Sigmoid colon (tissue), 7 donors: ENCODE data around the gene YJEFN3. TPM values are rescaled to one million over a fixed set of nuclear protein-coding genes. Genes with fewer than 3 reads are reported as not detected.

ENCODE experiments used
- DNase-seq: peaks from one replicate; pipeline ENCODE4 v3.0.0-alpha.2; 2019
- H3K27ac ChIP-seq, 4 donors: fragments of 200-600 bp; sonication (generic); one replicate each; pipeline ENCODE4 v1.5.1; 2016 to 2019; ENCODE audit warnings: mild to moderate bottlenecking in 1 of 4
- H3K27me3 ChIP-seq, 3 donors: fragments of 200-600 bp; sonication (generic); one replicate each; pipeline ENCODE4 v1.5.1; 2019; ENCODE audit warnings: mild to moderate bottlenecking in 1 of 3
- H3K36me3 ChIP-seq, 4 donors: fragments of 200-600 bp; sonication (generic); one replicate each; pipeline ENCODE4 v1.5.1; 2016 to 2019
- H3K4me1 ChIP-seq, 4 donors: fragments of 200-600 bp; sonication (generic); one replicate each; pipeline ENCODE4 v1.5.1; 2017 to 2019
- H3K4me3 ChIP-seq, 4 donors: fragments of 200-600 bp; sonication (generic); one replicate each; pipeline ENCODE4 v1.5.1; 2017 to 2019; ENCODE audit warnings: mild to moderate bottlenecking in 2 of 4, moderate library complexity in 1 of 4
- H3K9me3 ChIP-seq, 4 donors: fragments of 200-600 bp in 3 of 4; sonication (generic) in 3 of 4; one replicate each; pipeline versions ENCODE4 v1.5.1 to v1.6.1; 2013 to 2019
- EP300 ChIP-seq, 4 donors: sonication (generic); formaldehyde crosslinking; IDR thresholded peaks; one replicate each; pipeline ENCODE4 v1.6.1; 2017; ENCODE audit warnings: antibody characterized with exemption in 4 of 4
- POLR2A ChIP-seq, 2 donors: fragments of 450-650 bp; IDR thresholded peaks; one replicate each; pipeline ENCODE4 v1.6.1; 2016; ENCODE audit warnings: antibody characterized with exemption in 2 of 2, mild to moderate bottlenecking in 2 of 2, moderate library complexity in 2 of 2
- POLR2AphosphoS5 ChIP-seq, 4 donors: sonication (generic); formaldehyde crosslinking; IDR thresholded peaks; one replicate each; pipeline ENCODE4 v1.6.1; 2017; ENCODE audit warnings: antibody characterized with exemption in 4 of 4
- WGBS, 2 donors: extraction: QIAGEN DNeasy Blood & Tissue Kit; methylation state at CpG; one replicate each; pipeline ENCODE4 v1.1.7; 2013; 5-methylcytosine and 5-hydroxymethylcytosine counted together
- intact Hi-C: fragments of 100-400 bp; cut with DNase I; formaldehyde crosslinking; loops from one replicate; pipeline ENCODE4 v1.15.1; 2023
- polyA plus RNA-seq, 3 donors: library from polyadenylated mRNA; stranded (reverse); fragments of 200-250 nt; gene quantifications; one replicate each; pipeline ENCODE4 v1.2.3, GENCODE V29; 2013
- total RNA-seq, 4 donors: library from RNA; depleted of rRNA; stranded (reverse); fragments of >200 nt; gene quantifications; one replicate each; pipeline ENCODE4 v1.1.0, GENCODE V29; 2016
- TF ChIP-seq, protein P1 (sequence below), 4 experiments: fragments of 450-650 bp in 3 of 4; fragments of 200-600 bp in 1 of 4; IDR thresholded peaks; one replicate each; pipeline ENCODE4 v1.5.1; 2016 to 2019; ENCODE audit warnings: antibody characterized with exemption in 4 of 4, mild to moderate bottlenecking in 3 of 4, moderate library complexity in 2 of 4
- donor health status: healthy with polysubstance abuse.
- donor health status: Bipolar disorder and iron deficiency.
- donor health status: healthy.

YJEFN3 gene
- total and polyA plus RNA-seq, 7 donors, result 0.71 to 14.4 (median 2.2) TPM; not detected in 2

DNA sequence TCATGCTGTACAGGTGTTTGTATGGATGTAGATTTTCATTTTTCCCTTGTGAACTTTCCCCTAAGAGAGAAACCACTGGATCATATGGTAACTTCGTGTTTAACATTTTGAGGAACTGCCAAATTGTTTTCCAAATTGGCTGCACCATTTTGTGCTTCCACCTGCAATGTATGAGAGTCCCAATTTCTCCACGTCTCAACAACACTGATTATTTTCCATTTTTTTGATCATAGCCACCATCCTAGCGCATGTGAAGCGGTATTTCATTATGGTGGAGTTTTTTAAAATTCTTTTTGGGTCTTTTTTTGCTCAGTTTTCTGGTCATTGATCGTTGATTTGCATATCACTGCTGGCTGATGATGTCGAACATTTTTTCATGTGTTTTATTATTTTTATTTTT is 7.7 kb upstream of the YJEFN3 start:
- H3K4me1 ChIP-seq, result peaks cover 0 to 38% (median 31%) of the 10 kb centered on the region in 4 donors
- 82 to 87% methylated on average over 6 of the region's 6 CpGs for WGBS, 2 donors
- H3K27ac ChIP-seq, result no peak overlapping the region
- no peaks in the 10 kb centered on the region for H3K27me3 ChIP-seq
- no peak overlapping the region for H3K4me3 ChIP-seq
- peaks cover 0 to 50% (median 4%) of the 10 kb centered on the region in 4 donors for H3K36me3 ChIP-seq
- intact Hi-C loops, result no loop called here
- no peaks in the 10 kb centered on the region for H3K9me3 ChIP-seq
- no peak for DNase-seq
- TF ChIP-seq POLR2AphosphoS5 (IDR thresholded peaks at IDR 0.05) (no peak), POLR2A (IDR thresholded peaks at IDR 0.05) (no peak), EP300 (IDR thresholded peaks at IDR 0.05) (no peak)
- TF ChIP-seq, protein P1, sequence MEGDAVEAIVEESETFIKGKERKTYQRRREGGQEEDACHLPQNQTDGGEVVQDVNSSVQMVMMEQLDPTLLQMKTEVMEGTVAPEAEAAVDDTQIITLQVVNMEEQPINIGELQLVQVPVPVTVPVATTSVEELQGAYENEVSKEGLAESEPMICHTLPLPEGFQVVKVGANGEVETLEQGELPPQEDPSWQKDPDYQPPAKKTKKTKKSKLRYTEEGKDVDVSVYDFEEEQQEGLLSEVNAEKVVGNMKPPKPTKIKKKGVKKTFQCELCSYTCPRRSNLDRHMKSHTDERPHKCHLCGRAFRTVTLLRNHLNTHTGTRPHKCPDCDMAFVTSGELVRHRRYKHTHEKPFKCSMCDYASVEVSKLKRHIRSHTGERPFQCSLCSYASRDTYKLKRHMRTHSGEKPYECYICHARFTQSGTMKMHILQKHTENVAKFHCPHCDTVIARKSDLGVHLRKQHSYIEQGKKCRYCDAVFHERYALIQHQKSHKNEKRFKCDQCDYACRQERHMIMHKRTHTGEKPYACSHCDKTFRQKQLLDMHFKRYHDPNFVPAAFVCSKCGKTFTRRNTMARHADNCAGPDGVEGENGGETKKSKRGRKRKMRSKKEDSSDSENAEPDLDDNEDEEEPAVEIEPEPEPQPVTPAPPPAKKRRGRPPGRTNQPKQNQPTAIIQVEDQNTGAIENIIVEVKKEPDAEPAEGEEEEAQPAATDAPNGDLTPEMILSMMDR (IDR thresholded peaks at IDR 0.05), result no peak

DNA sequence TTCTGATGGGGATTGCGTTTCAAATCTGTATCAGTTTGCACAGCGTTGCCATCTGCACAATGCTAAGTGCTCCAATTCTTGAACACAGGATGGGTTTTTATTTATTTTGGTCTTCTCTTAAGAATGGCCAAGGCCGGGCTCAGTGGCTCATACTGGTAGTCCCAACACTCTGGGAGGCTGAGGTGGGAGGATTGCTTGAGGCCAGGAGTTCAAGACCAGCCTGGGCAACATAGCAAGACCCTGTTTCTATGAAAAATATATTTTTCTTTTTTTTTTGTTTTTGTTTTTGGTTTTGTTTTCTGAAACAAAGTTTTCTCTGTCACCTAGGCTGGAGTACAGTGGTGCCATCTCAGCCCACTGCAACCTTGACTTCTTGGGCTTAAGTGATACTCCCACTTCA is 5.5 kb upstream of the YJEFN3 start:
- Histone ChIP-seq H3K36me3 (peaks cover 0 to 72% (median 8%) of the 10 kb centered on the region in 4 donors), H3K4me1 (peaks cover 0 to 23% (median 15%) of the 10 kb centered on the region in 4 donors), H3K27ac (no peak overlapping the region), H3K27me3 (no peaks in the 10 kb centered on the region), H3K9me3 (no peaks in the 10 kb centered on the region), H3K4me3 (no peak overlapping the region)
- WGBS, 2 donors, result 93 to 95% methylated on average over 3 of the region's 3 CpGs
- intact Hi-C loops, result no loop called here
- DNase-seq, result no peak
- TF ChIP-seq EP300 (IDR thresholded peaks at IDR 0.05), result no peak
- no peak for TF ChIP-seq POLR2AphosphoS5 (IDR thresholded peaks at IDR 0.05)
- TF ChIP-seq, protein P1 (IDR thresholded peaks at IDR 0.05), result no peak
- TF ChIP-seq POLR2A (IDR thresholded peaks at IDR 0.05), result no peak

DNA sequence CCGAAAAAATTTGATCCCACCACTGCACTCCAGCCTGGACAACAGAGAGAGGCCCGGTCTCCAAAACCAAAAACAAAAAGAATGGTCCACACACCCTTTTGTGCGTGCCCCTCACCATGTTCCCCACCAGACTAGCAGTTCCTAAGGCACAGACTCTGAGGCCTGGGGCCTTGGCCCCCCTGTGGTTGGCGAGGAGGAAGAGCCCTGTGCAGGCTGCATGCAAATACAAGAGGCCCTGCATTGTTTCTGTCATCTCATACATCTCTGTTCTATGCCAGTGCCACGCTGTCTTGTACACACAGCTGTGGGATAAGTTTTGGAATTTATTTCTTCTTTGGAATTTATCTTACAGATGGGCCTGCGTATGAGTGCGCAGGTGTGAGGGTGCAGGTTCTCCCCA is 4.7 kb upstream of the YJEFN3 start:
- no peak for TF ChIP-seq POLR2A (IDR thresholded peaks at IDR 0.05)
- no peaks in the 10 kb centered on the region for H3K27me3 ChIP-seq
- 86 to 91% methylated on average over 7 of the region's 7 CpGs for WGBS, 2 donors
- H3K27ac ChIP-seq, result no peak overlapping the region
- H3K4me1 ChIP-seq, result peaks cover 0 to 26% (median 16%) of the 10 kb centered on the region in 4 donors
- no peaks in the 10 kb centered on the region for H3K9me3 ChIP-seq
- intact Hi-C loops, result no loop called here
- H3K4me3 ChIP-seq, result no peak overlapping the region
- no peak for DNase-seq
- H3K36me3 ChIP-seq, result peaks cover 0 to 68% (median 8%) of the 10 kb centered on the region in 4 donors

DNA sequence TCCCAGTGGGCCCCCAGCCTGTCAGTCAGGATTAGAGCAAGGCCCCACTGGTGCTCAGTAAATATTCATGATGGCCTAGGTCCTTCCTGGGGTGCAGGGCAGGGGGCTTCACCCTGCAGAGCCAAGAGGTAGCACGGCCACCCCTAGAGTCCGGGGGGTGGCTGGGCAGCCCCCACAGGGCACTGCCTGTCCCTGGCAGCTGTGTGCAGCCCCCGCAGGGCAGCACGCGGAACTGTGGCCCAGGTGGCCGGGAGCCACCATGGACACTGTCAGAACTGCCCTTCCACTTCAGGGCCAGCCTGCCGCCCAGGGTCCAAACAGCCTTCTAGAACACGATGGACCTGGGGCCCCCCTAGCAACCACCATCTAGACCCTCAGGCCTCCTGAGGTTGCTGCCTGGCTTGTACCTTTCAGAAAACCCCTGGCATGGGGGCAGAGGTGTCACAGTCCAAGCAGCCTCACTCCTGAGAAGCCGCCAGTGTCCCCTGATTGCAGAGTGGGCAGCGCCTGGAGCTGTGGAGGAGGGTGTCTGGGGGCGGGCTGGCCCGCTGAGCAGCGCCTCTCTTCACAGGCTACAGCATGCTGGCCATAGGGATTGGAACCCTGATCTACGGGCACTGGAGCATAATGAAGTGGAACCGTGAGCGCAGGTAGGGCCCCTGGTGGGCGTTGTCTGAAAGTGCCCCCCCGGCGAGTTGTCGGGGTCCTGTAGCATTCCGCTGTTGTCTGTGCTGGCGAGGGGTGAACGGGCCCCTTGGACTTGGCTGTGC is 2.9 kb upstream of the YJEFN3 start:
- no peak for TF ChIP-seq POLR2A (IDR thresholded peaks at IDR 0.05)
- TF ChIP-seq, protein P1 (IDR thresholded peaks at IDR 0.05), result no peak
- no peak for TF ChIP-seq POLR2AphosphoS5 (IDR thresholded peaks at IDR 0.05)
- TF ChIP-seq EP300 (IDR thresholded peaks at IDR 0.05), result no peak
- peaks cover 0 to 23% (median 14%) of the 10 kb centered on the region in 4 donors for H3K4me1 ChIP-seq
- H3K27me3 ChIP-seq, result no peaks in the 10 kb centered on the region
- 90 to 95% methylated on average over 23 of the region's 23 CpGs for WGBS, 2 donors
- peaks cover 0 to 51% (median 8%) of the 10 kb centered on the region in 4 donors for H3K36me3 ChIP-seq
- no peaks in the 10 kb centered on the region for H3K9me3 ChIP-seq
- H3K27ac ChIP-seq, result no peak overlapping the region
- intact Hi-C loops, result no loop called here
- no peak overlapping the region for H3K4me3 ChIP-seq
- no peak for DNase-seq

DNA sequence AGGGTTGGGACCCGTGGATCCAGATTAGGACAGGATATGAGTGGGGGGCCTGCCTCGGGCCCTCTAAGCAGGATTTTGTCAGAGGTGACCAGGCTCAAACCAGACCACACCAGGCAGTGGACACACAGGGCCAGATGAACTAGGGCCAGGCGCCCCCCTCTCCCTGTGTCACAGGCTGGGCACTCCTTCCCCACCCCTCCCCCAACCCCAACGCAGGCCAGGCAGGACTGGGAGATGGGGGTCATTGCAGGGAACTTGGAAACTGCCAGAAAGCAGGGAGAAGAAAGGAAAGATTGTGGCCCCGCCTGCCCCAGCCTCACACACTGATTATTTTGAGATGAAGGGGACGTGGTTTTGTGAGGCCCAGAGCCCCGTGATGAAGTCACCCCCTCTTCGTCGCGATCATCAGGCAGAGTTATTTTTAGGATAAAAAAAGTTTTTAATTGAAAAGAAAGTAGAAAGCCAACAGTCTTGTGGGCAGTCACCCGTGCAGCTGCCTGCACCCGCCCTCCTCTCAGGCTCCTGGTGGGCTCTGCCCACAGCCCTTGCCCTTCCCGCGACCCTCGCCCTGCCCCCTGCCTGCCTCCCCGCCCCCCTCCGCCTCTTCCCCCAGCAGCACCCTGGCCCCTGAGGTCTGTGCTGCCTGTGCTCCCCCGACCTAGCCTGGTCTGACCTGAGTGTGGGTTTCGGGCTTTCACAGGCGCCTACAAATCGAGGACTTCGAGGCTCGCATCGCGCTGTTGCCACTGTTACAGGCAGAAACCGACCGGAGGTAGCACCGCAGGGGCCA is 1.9 kb upstream of the YJEFN3 start:
- TF ChIP-seq EP300 (IDR thresholded peaks at IDR 0.05), result no peak
- no peak for TF ChIP-seq POLR2AphosphoS5 (IDR thresholded peaks at IDR 0.05)
- TF ChIP-seq, protein P1 (IDR thresholded peaks at IDR 0.05), result no peak
- TF ChIP-seq POLR2A (IDR thresholded peaks at IDR 0.05), result no peak
- Histone ChIP-seq H3K36me3 (peaks cover 0 to 47% (median 8%) of the 10 kb centered on the region in 4 donors), H3K9me3 (no peaks in the 10 kb centered on the region), H3K4me3 (no peak overlapping the region), H3K27me3 (no peaks in the 10 kb centered on the region), H3K27ac (no peak overlapping the region), H3K4me1 (peaks cover 0 to 17% (median 13%) of the 10 kb centered on the region in 4 donors)
- intact Hi-C loops, result no loop called here
- WGBS, 2 donors, result 80 to 91% methylated on average over 28 of the region's 28 CpGs
- no peak for DNase-seq
